GM18951 (cell line): Measurements from ENCODE around the gene NAP1L3.

Experiments
- POLR2A ChIP-seq: IDR thresholded peaks from 4 replicates; pipeline ENCODE4 v1.6.1; 2011; ENCODE audit warnings: mild to moderate bottlenecking; ENCODE audit not compliant: insufficient read length, insufficient read depth; ENCODE audit errors: extremely low read depth
- in situ Hi-C: fragments of 300-500 bp; cut with MboI; formaldehyde crosslinking; loops from one replicate; pipeline ENCODE4 v1.12.0; 2022; ENCODE audit warnings: low sequenced_read_pairs, mixed read lengths, inconsistent platforms; ENCODE audit not compliant: unreplicated experiment

The NAP1L3 gene, protein sequence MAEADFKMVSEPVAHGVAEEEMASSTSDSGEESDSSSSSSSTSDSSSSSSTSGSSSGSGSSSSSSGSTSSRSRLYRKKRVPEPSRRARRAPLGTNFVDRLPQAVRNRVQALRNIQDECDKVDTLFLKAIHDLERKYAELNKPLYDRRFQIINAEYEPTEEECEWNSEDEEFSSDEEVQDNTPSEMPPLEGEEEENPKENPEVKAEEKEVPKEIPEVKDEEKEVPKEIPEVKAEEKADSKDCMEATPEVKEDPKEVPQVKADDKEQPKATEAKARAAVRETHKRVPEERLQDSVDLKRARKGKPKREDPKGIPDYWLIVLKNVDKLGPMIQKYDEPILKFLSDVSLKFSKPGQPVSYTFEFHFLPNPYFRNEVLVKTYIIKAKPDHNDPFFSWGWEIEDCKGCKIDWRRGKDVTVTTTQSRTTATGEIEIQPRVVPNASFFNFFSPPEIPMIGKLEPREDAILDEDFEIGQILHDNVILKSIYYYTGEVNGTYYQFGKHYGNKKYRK

GRCh38 chrX:93673056-93673868, at the start of gene NAP1L3:
Gene NAP1L3 (minus strand): TSS chrX:93673578. CDS start chrX:93673304, 274 bp downstream.
- in situ Hi-C loops, result no loop called here
- no peak for TF ChIP-seq POLR2A

GRCh38 chrX:93711076-93711475, 37.7 kb upstream of the NAP1L3 start:
- no peak for TF ChIP-seq POLR2A
- in situ Hi-C loops, result no loop called here

DNA sequence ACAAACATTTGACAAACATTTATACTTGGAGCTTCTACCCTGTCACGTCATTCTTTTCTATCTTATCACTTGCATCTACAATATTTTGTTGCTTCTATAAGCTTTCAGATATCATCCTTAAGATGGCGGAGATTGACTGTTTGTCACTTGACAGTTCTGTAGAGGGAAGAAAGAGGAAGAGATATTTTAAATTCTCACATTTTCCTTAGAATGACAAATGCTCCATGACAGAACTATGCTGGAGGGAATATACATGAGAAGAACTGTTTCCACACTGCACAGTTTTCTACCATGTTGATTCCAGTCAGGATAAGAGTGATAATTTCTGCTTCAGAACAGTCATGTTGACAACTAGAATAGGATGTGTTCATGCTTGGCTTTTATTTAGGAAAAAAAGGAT, 30.3 kb upstream of the NAP1L3 start:
- TF ChIP-seq POLR2A, result no peak
- in situ Hi-C loops, result no loop called here

GRCh38 chrX:93695981-93696380, 22.6 kb upstream of the NAP1L3 start:
- no peak for TF ChIP-seq POLR2A
- in situ Hi-C loops, result no loop called here

- in situ Hi-C loops, result no loop called here
- TF ChIP-seq POLR2A, result no peak
Measured at GRCh38 chrX:93673869-93674271, 492 bp upstream of the NAP1L3 start, which contains the start of gene FAM133A. Gene FAM133A (plus strand): TSS chrX:93674206. CDS start chrX:93709420, 35,214 bp downstream.

GRCh38 chrX:93660575-93660974, 12.8 kb downstream of the NAP1L3 start:
- TF ChIP-seq POLR2A, result no peak
- in situ Hi-C loops, result no loop called here

- in situ Hi-C loops, result no loop called here
Measured at GRCh38 chrX:93649381-93649780, 24.0 kb downstream of the NAP1L3 start.

DNA sequence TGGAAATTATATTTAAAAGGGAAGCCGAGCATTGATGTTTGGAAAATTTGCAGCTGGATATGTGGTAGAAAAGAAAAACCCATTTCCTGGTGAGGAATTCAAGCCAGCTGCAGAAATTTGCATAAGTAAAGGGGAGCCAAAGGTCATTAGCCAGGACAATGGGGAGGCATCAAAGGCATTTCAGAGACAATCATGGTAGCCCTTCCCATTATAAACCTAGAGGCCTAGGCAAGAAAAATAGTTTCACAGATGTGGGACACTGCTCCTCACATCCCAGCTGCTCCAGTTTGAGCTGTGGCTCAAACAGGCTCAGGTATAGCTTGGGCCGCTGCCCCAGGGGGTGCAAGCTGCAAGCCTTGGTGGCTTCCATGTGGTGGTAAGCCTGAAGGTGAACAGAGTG, 35.8 kb downstream of the NAP1L3 start:
- in situ Hi-C loops, result no loop called here
- no peak for TF ChIP-seq POLR2A

More at GRCh38 chrX:93649381-93649780, 24.0 kb downstream of the NAP1L3 start:
- no peak for TF ChIP-seq POLR2A
